HG02970 (cell line): ENCODE data around the gene TUBG2.

Source experiments
- ATAC-seq: cut with Tn5 transposase; IDR thresholded peaks from one replicate; pipeline ENCODE4 v1.9.1; 2021; ENCODE audit warnings: mild to moderate bottlenecking, moderate library complexity, moderate number of reproducible peaks; ENCODE audit not compliant: unreplicated experiment, low FRiP score

Gene TUBG2

GRCh38 chr17:42675965-42676423 is 16.9 kb downstream of the TUBG2 start:
- no peak for ATAC-seq

- ATAC-seq = no peak
Observed at GRCh38 chr17:42676424-42677011, 17.4 kb downstream of the TUBG2 start, which contains the start of gene PLEKHH3. PLEKHH3 (minus strand) TSS chr17:42676994; CDS start chr17:42676563, 431 bp downstream.

- peak; percentile 49 for ATAC-seq
Observed at GRCh38 chr17:42677012-42677857, 18.2 kb downstream of the TUBG2 start.

- ATAC-seq = no peak
Observed at GRCh38 chr17:42677921-42678781, 19.1 kb downstream of the TUBG2 start.

GRCh38 chr17:42678951-42679491 is 19.9 kb downstream of the TUBG2 start:
- no peak for ATAC-seq

GRCh38 chr17:42679492-42680330 is 20.6 kb downstream of the TUBG2 start:
- no peak for ATAC-seq

GRCh38 chr17:42680331-42680808 is 21.3 kb downstream of the TUBG2 start:
- ATAC-seq = no peak

- no peak for ATAC-seq
Observed at GRCh38 chr17:42681976-42682721, 23.1 kb downstream of the TUBG2 start, which contains the start of gene CNTNAP1. CNTNAP1 (plus strand) TSS chr17:42682531; CDS start chr17:42682830, 299 bp downstream.

GRCh38 chr17:42682722-42683403 is 23.8 kb downstream of the TUBG2 start:
- ATAC-seq = no peak

- no peak for ATAC-seq
Observed at GRCh38 chr17:42683407-42684034, 24.4 kb downstream of the TUBG2 start.

- ATAC-seq = no peak
Observed at GRCh38 chr17:42684929-42685556, 26.0 kb downstream of the TUBG2 start.

- ATAC-seq = no peak
Observed at GRCh38 chr17:42685831-42686230, 26.7 kb downstream of the TUBG2 start.

- no peak for ATAC-seq
Observed at GRCh38 chr17:42686520-42687128, 27.5 kb downstream of the TUBG2 start.

- ATAC-seq = no peak
Observed at GRCh38 chr17:42687707-42688320, 28.7 kb downstream of the TUBG2 start.

GRCh38 chr17:42690596-42690995 is 31.5 kb downstream of the TUBG2 start:
- ATAC-seq = no peak

GRCh38 chr17:42691021-42691545 is 32.0 kb downstream of the TUBG2 start:
- no peak for ATAC-seq
